Uterus (tissue), 2 donors: ENCODE results near the gene LBHD1.

Source experiments
- CTCF ChIP-seq, 4 experiments: fragments of 200-600 bp in 2 of 4; fragments of 450-650 bp in 2 of 4; sonication (generic) in 2 of 4; IDR thresholded peaks; one replicate each; pipeline ENCODE4 v1.5.1; 2016 to 2019; ENCODE audit warnings: antibody characterized with exemption in 4 of 4, mild to moderate bottlenecking in 2 of 4, moderate library complexity in 1 of 4
- POLR2A ChIP-seq, 2 donors: fragments of 450-650 bp; IDR thresholded peaks; one replicate each; pipeline ENCODE4 v1.6.1; 2016; ENCODE audit warnings: antibody characterized with exemption in 2 of 2, mild to moderate bottlenecking in 1 of 2, moderate library complexity in 1 of 2

DNA sequence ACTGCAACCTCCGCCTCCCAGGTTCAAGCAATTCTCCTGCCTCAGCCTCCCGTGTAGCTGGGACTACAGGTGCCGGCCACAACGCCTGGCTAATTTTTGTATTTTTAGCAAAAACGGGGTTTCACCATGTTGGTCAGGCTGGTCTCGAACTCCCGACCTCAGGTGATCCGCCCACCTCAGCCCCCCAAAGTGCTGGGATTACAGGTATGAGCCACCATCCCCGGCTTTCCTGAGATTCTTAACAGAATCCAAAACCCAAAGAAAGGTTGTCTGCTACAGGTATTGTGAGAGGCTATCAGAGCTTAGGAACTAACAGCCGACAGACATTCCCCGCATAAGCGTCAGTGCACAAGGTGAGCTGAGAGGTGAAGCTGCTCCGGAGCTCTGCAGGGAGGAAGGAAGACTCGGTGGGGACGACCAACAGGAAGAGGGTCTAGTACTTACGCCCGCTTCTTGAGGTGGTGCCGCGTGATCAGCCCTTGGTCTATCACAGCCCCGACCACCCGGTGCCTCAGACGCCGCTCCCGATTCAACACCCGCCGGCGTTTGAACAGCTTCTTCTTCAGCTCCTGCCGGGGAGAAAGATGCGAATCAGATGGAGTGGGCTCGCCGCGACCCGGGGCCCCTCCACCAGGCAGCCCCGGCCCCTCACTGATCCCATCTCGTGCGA is 7.5 kb downstream of the LBHD1 start:
- no peak for TF ChIP-seq CTCF (IDR thresholded peaks at IDR 0.05)
- no peak for TF ChIP-seq POLR2A (IDR thresholded peaks at IDR 0.05)
